ENCODE measurements around the gene MRPL40.

DNA sequence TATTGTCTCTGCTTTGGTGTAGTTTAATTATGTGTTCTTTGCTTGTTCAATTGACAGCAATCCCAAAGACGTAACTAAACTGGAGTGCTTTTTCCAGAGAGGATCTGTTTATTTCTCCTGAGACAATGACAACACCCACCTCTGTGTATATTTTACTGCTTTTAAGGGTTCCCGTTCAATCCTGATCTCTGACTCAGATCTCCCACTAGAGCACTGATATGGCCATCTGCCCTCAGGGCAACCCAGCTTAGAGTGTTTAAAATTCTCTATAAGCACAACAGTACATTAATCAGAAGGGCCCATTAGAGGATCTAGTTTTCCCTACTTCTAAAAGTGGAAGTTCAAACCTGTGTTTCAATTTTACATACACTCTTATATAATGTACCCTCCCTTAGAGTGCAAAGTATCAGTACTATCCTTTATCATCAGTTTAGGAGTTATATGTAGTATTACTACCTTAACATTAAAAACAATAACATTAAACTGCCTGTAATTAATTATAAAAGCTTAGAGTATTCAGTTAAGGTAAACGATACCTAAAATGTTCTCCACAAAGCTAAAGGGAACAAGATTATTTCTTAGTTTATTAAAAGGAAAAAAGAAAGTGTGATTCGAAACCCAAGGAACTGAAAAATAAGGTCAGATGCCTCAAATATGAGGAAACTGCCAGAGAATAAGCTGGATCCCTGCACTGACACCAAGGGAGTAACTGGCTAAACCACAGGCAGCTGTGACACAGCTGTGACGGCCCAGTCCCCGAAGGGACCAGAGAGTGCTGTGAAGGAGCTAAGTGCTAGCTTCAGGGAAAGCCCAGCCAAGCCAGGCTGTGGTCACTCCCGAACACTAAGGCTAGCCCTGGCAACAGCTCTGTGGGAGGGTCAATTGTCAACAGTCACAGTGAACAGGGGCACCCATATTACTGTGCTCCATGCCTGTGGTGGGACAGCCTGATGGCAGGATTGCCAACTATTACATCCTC, 31.4 kb downstream of the MRPL40 start:
- TF ChIP-seq SMC3 (conservative IDR thresholded peaks at IDR 0.05; ENCODE audit: poor library complexity) (no peak), POLR2AphosphoS5 (IDR thresholded peaks at IDR 0.05) (no peak)
- TF ChIP-seq, protein P1, sequence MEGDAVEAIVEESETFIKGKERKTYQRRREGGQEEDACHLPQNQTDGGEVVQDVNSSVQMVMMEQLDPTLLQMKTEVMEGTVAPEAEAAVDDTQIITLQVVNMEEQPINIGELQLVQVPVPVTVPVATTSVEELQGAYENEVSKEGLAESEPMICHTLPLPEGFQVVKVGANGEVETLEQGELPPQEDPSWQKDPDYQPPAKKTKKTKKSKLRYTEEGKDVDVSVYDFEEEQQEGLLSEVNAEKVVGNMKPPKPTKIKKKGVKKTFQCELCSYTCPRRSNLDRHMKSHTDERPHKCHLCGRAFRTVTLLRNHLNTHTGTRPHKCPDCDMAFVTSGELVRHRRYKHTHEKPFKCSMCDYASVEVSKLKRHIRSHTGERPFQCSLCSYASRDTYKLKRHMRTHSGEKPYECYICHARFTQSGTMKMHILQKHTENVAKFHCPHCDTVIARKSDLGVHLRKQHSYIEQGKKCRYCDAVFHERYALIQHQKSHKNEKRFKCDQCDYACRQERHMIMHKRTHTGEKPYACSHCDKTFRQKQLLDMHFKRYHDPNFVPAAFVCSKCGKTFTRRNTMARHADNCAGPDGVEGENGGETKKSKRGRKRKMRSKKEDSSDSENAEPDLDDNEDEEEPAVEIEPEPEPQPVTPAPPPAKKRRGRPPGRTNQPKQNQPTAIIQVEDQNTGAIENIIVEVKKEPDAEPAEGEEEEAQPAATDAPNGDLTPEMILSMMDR (IDR thresholded peaks at IDR 0.05; ENCODE audit: poor library complexity, severe bottlenecking), result no peak
- TF ChIP-seq, protein P2, sequence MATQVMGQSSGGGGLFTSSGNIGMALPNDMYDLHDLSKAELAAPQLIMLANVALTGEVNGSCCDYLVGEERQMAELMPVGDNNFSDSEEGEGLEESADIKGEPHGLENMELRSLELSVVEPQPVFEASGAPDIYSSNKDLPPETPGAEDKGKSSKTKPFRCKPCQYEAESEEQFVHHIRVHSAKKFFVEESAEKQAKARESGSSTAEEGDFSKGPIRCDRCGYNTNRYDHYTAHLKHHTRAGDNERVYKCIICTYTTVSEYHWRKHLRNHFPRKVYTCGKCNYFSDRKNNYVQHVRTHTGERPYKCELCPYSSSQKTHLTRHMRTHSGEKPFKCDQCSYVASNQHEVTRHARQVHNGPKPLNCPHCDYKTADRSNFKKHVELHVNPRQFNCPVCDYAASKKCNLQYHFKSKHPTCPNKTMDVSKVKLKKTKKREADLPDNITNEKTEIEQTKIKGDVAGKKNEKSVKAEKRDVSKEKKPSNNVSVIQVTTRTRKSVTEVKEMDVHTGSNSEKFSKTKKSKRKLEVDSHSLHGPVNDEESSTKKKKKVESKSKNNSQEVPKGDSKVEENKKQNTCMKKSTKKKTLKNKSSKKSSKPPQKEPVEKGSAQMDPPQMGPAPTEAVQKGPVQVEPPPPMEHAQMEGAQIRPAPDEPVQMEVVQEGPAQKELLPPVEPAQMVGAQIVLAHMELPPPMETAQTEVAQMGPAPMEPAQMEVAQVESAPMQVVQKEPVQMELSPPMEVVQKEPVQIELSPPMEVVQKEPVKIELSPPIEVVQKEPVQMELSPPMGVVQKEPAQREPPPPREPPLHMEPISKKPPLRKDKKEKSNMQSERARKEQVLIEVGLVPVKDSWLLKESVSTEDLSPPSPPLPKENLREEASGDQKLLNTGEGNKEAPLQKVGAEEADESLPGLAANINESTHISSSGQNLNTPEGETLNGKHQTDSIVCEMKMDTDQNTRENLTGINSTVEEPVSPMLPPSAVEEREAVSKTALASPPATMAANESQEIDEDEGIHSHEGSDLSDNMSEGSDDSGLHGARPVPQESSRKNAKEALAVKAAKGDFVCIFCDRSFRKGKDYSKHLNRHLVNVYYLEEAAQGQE (IDR thresholded peaks at IDR 0.05; ENCODE audit: borderline replicate concordance), result no peak
